ENCODE data around the gene CARD9.
"Not testable (repeated sequence)": the region's sequence is repeated elsewhere in the genome, so short reads cannot be mapped to it uniquely, and the experiment has no call there.

The CARD9 gene

GRCh38 chr9:136353757-136354488 is 19.5 kb downstream of the CARD9 start:
- H3K4me3 ChIP-seq (ENCODE audit: control insufficient read depth, low read depth, low read length) = no peak overlapping the region
- no peak for DNase-seq (ENCODE audit: low read depth)
- no peak for TF ChIP-seq CTCF (IDR thresholded peaks at IDR 0.05; ENCODE audit: control insufficient read depth, insufficient read depth, low read depth, low read length, missing control alignments)

- no peak for DNase-seq (ENCODE audit: low read depth)
- no peak overlapping the region for H3K4me3 ChIP-seq (ENCODE audit: control insufficient read depth, low read depth, low read length)
- TF ChIP-seq CTCF (IDR thresholded peaks at IDR 0.05; ENCODE audit: control insufficient read depth, insufficient read depth, low read depth, low read length, missing control alignments) = no peak
These were observed 20.4 kb downstream of the CARD9 start for GRCh38 chr9:136353088-136353487.

- no peak overlapping the region for H3K4me3 ChIP-seq (ENCODE audit: control insufficient read depth, low read depth, low read length)
- no peak for TF ChIP-seq CTCF (IDR thresholded peaks at IDR 0.05; ENCODE audit: control insufficient read depth, insufficient read depth, low read depth, low read length, missing control alignments)
- no peak for DNase-seq (ENCODE audit: low read depth)
These were observed 20.8 kb downstream of the CARD9 start for GRCh38 chr9:136352682-136353081.

- not testable (repeated sequence) for H3K4me3 ChIP-seq (ENCODE audit: control insufficient read depth, low read depth, low read length)
These were observed 21.6 kb downstream of the CARD9 start for GRCh38 chr9:136351868-136352267.

GRCh38 chr9:136351252-136351800 is 22.1 kb downstream of the CARD9 start:
- no peak for TF ChIP-seq CTCF (IDR thresholded peaks at IDR 0.05; ENCODE audit: control insufficient read depth, insufficient read depth, low read depth, low read length, missing control alignments)
- H3K4me3 ChIP-seq (ENCODE audit: control insufficient read depth, low read depth, low read length) = no peak overlapping the region
- DNase-seq (ENCODE audit: low read depth) = no peak

More at GRCh38 chr9:136351868-136352267, 21.6 kb downstream of the CARD9 start:
- not testable (repeated sequence) for DNase-seq (ENCODE audit: low read depth)

DNA sequence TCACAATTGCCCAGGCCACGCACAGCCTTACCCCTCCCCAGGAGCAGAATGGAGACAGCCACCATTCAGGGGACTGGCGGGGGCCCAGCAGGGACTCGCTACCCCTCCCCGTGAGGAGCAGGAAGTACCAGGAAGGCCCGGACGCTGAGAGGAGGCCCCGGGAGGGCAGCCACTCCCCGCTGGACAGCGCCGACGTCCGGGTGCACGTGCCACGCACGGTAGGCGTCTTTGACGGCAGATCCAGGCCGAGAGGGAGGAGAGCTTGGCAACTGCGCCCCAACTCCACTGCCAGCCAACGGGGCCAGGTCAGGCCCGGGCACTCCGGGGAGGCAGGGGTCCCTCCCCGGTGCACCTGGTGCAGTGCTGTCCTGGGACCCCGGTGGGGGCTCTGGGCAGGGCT is 23.9 kb downstream of the CARD9 start:
- H3K4me3 ChIP-seq (ENCODE audit: control insufficient read depth, low read depth, low read length) = no peak overlapping the region
- no peak for TF ChIP-seq CTCF (IDR thresholded peaks at IDR 0.05; ENCODE audit: control insufficient read depth, insufficient read depth, low read depth, low read length, missing control alignments)
- DNase-seq (ENCODE audit: low read depth) = no peak

- no peak for DNase-seq (ENCODE audit: low read depth)
- no peak for TF ChIP-seq CTCF (IDR thresholded peaks at IDR 0.05; ENCODE audit: control insufficient read depth, insufficient read depth, low read depth, low read length, missing control alignments)
- H3K4me3 ChIP-seq (ENCODE audit: control insufficient read depth, low read depth, low read length) = no peak overlapping the region
These were observed 24.8 kb downstream of the CARD9 start for GRCh38 chr9:136348691-136349090.
